Posterior cingulate gyrus (tissue), 11 donors: ENCODE measurements around the gene CELA2A.
A peak's percentile ranks its signal among the peaks of the same experiment; 100 is the strongest.
"Not testable (repeated sequence)": the region's sequence is repeated elsewhere in the genome, so short reads cannot be mapped to it uniquely, and the experiment has no call there.

Experiments
- DNase-seq, 10 donors: peaks; one replicate each; pipeline versions ENCODE4 v3.0.0 to v3.0.0-alpha.2; 2020 to 2021; ENCODE audit warnings: mixed read lengths in 3 of 10
- intact Hi-C: fragments of 100-400 bp; cut with DNase I; formaldehyde crosslinking; loops from one replicate; pipeline ENCODE4 v1.15.1; 2023

Gene CELA2A

GRCh38 chr1:15463064-15463800 lies 6.7 kb downstream of the CELA2A start:
- intact Hi-C loops, DNase-seq: not testable (repeated sequence)

DNA sequence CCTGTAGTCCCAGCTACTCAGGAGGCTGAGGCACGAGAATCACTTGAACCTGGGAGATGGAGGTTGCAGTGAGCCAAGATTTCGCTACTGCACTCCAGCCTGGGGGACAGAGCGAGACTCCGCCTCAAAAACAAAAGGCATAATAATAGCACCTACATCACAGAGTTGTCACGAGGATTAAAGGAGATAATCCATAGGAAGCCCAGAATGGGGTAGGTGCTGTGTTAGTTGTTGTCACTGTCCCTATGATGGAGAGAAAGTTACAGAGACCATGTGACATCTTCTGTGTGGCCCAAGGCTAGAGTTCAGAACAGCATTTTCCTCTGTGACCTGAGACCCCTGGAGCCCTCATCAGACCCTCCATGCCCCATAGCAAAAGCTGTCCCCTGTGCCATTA lies 7.4 kb downstream of the CELA2A start:
- DNase-seq, intact Hi-C loops: not testable (repeated sequence)

DNA sequence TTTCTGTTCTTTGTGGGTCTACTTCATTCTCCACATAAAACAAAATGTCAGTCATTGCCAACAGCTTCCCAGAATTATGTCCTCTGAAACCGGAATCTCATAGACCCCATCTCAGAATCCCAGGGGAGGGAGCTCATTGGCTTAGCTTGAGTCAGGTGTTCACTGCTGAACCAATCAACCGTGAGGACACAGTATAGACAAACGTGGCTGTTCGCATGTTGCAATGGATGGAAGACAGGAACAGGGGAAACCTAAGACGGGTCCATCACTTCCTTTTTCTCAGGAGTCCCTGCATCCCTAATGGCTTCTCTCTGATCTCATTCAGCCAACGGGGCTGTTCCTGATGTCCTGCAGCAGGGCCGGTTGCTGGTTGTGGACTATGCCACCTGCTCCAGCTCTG lies 9.1 kb downstream of the CELA2A start:
- intact Hi-C loops = no loop called here

DNA sequence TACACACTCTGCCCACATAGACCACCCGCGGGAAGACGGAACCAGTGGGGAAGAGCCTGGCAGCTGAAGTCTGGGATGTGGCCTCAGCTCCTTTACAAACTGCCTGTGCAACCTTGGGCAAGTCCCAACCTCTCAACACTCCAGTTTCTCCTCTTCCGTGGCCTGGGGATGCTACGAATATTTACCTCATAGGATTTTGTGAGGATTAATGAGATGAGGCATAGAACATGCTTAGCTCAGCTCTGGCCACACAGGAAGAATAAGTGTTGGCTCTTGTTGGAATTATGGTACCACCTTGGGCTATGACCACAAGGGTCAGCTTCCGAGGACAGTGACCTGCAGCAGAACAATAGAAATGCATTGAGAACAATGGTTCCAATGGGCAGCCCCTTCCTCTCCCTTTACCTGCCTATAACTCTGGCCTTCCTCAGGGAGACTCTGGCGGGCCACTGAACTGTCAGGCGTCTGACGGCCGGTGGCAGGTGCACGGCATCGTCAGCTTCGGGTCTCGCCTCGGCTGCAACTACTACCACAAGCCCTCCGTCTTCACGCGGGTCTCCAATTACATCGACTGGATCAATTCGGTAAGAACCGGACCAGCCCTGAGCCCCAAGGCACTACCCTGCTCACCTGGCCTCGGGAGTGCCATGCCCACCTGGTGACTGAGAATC lies 10.6 kb downstream of the CELA2A start:
- DNase-seq, intact Hi-C loops: not testable (repeated sequence)

More for the DNA sequence above, 9.1 kb downstream of the CELA2A start:
- DNase-seq = no peak

GRCh38 chr1:15468145-15468544 lies 11.6 kb downstream of the CELA2A start:
- DNase-seq = no peak
- intact Hi-C loops = no loop called here

DNA sequence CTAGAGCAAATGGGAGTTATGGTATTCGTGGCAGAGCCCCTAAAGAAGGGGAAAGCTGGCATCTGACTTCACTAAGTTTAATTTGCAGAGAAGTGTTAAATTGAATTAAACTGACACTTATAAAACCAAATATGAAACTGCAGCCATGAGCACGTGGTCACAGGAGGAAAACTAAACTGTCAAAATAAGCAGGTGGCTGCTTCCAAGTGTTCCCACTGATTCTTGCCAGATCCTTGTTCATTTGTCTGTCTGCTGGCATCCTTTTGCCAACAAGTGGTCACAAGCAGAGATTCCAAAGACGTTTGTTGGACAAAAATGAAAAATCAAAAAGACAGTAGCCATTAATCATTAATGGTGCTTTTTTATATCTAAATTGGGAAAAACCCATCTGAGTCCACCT lies 12.8 kb downstream of the CELA2A start:
- DNase-seq = no peak
- intact Hi-C loops = no loop called here

DNA sequence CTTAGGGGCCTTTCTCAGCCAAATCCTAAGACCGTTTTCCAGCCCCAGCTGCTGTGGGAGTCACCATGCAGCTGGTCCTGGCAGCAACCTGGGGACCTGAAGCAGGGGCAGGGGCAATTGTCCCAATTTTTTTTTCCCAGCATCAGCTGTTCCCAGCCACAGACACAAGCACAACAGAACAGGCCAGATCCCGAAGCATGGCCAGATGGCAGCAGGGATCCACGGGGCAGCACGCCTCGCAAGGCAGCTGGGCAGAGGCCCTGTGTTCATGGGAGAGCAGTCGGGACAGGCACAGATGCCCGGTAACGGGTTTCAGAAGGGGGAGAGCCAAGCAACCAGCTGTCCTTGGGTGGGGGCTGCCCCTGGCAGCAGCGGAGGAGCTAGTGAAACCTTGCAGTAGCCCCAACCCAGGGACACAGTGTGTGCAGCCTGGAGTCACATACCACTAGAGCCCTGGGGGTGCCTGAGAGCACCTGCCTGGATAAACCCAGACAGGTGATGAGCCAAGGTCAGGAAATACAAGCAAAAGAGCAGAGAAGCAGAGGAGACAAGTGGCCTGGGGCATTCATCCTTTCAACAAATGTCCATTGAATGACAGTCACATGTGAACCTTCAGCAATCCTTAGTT lies 13.4 kb downstream of the CELA2A start:
- peak in 9 of 10 donors; percentile 8 to 89 (median 28) for DNase-seq
- intact Hi-C loops = not testable (repeated sequence)

DNA sequence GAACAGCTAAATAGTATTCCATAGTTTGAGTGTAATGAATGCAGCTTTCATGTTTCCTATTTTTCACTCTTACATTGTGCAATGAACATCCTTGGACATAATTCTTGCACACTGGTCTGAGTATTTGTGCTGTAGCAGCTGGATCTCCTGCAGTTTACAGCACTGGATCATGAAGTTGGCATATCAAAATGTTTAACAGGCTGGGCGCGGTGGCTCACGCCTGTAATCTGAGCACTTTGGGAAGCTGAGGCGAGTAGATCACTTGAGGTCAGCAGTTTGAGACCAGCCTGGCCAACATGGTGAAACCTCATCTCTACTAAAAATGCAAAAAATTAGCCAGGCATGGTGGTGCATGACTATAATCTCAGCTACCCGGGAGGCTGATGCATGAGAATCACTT lies 14.5 kb downstream of the CELA2A start:
- DNase-seq = peak in 1 of 10 donors; percentile 45
- intact Hi-C loops = not testable (repeated sequence)

- DNase-seq, intact Hi-C loops: not testable (repeated sequence)
Observed at GRCh38 chr1:15471723-15472122, 15.2 kb downstream of the CELA2A start.

GRCh38 chr1:15472587-15472986 lies 16.1 kb downstream of the CELA2A start:
- intact Hi-C loops = no loop called here
- DNase-seq = no peak

DNA sequence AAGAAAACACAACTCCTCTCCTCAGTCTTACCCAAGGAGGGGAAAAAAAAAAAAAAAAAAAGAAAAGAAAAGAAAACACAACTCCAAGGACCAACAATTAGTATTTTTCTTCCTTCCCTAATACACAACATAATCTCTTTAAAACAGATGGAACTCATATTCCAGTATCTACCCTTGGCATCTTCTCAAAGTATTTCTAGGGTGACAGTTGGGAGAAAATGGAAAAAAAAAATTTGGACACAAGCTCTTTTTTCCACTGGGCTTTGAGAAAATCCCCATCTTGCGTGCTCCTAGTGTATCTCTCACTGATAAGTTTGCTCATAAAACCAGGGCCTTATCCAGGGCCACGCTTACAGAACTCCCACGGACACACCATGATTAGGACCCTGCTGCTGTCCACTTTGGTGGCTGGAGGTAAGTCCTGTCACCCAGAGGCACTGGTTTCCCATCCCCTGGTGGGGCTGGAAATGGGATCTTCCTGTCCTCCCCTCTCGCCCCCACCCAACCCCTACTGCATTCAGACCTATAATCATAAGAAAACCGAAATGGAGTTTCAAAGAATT lies 19.3 kb downstream of the CELA2A start, which contains the start of gene CELA2B:
CELA2B (plus strand) TSS at position 353 of the 563 bp plus-strand sequence; CDS start at position 375, 22 bp downstream.
- peak in 1 of 10 donors; percentile 14 for DNase-seq
- intact Hi-C loops = no loop called here

- intact Hi-C loops = no loop called here
Observed at GRCh38 chr1:15476927-15477326, 20.4 kb downstream of the CELA2A start.

GRCh38 chr1:15477646-15478212 lies 21.2 kb downstream of the CELA2A start:
- peak in 1 of 10 donors; percentile 8 for DNase-seq

More at GRCh38 chr1:15476927-15477326, 20.4 kb downstream of the CELA2A start:
- peak in 1 of 10 donors; percentile 4 for DNase-seq

GRCh38 chr1:15479654-15480347 lies 23.3 kb downstream of the CELA2A start:
- peak in 1 of 10 donors; percentile 28 for DNase-seq
- intact Hi-C loops = no loop called here

More at GRCh38 chr1:15477646-15478212, 21.2 kb downstream of the CELA2A start:
- intact Hi-C loops = no loop called here

DNA sequence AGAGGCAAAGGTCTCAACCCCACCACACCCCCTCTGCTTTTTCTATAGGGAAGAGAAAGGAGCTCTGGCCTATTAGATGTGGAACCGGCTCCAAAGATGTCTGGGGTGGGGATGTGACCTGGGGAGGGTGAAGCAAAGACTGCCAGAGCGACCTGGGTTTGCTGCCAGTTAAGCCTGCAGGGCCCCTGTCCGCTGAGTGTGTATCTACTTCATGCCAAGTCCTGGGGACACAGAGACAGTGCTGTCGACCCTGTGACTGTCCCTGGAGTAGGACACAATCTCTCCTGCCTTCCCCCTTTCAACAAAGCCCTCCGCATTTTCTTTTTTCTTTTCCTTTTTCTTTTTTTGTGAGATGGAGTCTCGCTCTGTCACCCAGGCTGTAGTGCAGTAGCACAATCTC lies 25.9 kb downstream of the CELA2A start:
- peak in 1 of 10 donors; percentile 48 for DNase-seq
- intact Hi-C loops = not testable (repeated sequence)

DNA sequence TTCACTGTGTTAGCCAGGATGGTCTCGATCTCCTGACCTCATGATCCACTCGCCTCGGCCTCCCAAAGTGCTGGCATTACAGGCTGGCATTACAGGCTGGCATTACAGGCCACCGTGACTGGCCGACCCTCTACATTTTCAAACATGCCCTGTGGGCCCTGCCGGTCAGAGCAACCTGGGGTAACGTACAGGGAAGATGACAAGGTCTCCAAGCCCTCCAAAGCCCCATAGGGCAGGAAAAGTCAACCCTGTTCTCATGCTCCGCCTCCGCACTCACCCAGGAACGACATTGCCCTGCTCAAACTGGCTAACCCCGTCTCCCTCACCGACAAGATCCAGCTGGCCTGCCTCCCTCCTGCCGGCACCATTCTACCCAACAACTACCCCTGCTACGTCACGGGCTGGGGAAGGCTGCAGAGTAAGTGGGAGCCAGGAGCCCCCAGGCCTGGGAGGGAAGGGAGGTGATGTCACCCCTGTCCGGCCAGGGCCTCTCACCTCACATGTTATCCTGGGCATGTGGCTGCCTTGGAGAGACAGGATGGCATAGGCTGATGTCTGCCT lies 26.5 kb downstream of the CELA2A start:
- intact Hi-C loops = not testable (repeated sequence)
- DNase-seq = peak in 1 of 10 donors; percentile 60

GRCh38 chr1:15483971-15484370 lies 27.4 kb downstream of the CELA2A start:
- intact Hi-C loops = no loop called here
- DNase-seq = peak in 1 of 10 donors; percentile 5

DNA sequence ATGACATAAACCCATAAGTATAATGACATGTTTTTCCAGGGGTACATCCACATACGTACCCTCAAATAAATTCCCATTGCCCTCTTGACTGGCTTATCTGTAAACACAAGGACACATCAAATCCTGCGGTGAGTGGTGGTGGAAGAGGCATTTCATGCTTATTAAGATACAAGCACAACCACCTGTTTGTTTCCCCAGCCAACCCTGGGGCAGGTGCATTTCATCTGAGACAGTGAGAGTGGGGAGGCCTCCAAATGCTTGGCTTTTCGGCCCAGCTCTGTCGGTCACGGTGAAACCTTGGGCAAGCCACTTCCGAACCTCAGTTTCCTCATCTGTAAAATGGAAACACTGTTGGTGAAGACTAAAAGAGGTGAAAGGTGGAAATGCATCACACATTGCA lies 27.9 kb downstream of the CELA2A start:
- peak in 1 of 10 donors; percentile 31 for DNase-seq
- intact Hi-C loops = not testable (repeated sequence)

GRCh38 chr1:15485636-15486035 lies 29.1 kb downstream of the CELA2A start:
- DNase-seq = peak in 1 of 10 donors; percentile 55
- intact Hi-C loops = no loop called here
